HepG2 (cell line): ENCODE data around the gene TMEM132D. TPM values are rescaled to one million over a fixed set of nuclear protein-coding genes. Genes with fewer than 3 reads are reported as not detected.

Experiments used
- ATAC-seq: fragments of 200-7000 bp; cut with Tn5 transposase; 3 replicates; pipeline ENCODE4 v1.9.1; 2020; ENCODE audit warnings: mild to moderate bottlenecking, moderate library complexity
- BruUV-seq: library from RNA; stranded (reverse); fragments of 400-500 nt; replicated peaks from 2 replicates; lab custom pipeline; 2021; lab: Mats Ljungman, UMichigan
- CTCF ChIA-PET: fragments of 300-600 bp; formaldehyde crosslinking; extraction: SDS; loops from one replicate; lab custom pipeline; 2021; ENCODE audit warnings: low total read pairs, inconsistent platforms, low intra/inter-chr PET ratio; lab: Yijun Ruan, JAX
- POLR2A ChIA-PET: fragments of 350-600 bp; sonication (Branson Sonifier 250); formaldehyde crosslinking; loops from one replicate; lab custom pipeline; 2020; ENCODE audit warnings: antibody characterized with exemption, inconsistent platforms; lab: Yijun Ruan, JAX
- DNase-seq: peaks from one replicate; pipeline ENCODE4 v3.0.0-alpha.2; 2015; ENCODE audit warnings: low spot score
- FAIRE-seq: peaks from 3 replicates; lab custom pipeline; 2011; peaks lifted over from hg19 to GRCh38; lab: Jason Lieb, UNC
- H2AFZ ChIP-seq: one replicate; pipeline ENCODE4 v1.6.1; 2011; ENCODE audit warnings: low read length, inconsistent platforms
- H3K27ac ChIP-seq: fragments of 300-600 bp; 3 replicates; pipeline ENCODE4 v1.8.0; 2011; ENCODE audit warnings: mixed run types, mild to moderate bottlenecking, mixed read lengths, low read length, inconsistent platforms; ENCODE audit not compliant: insufficient read depth; ENCODE audit errors: extremely low read length
- H3K27me3 ChIP-seq, 2 experiments: fragments of 200-600 bp in 1 of 2; 2 replicates in 1 of 2; 3 replicates in 1 of 2; pipeline versions ENCODE4 v1.6.0 to v1.8.0; 2011; ENCODE audit warnings: low read length in 2 of 2, mild to moderate bottlenecking in 2 of 2, moderate library complexity in 2 of 2, inconsistent platforms in 1 of 2; ENCODE audit not compliant: insufficient read depth in 2 of 2, control insufficient read depth in 1 of 2
- H3K36me3 ChIP-seq, 2 experiments: fragments of 200-600 bp in 1 of 2; replicated peaks in 1 of 2; 2 replicates in 1 of 2; 3 replicates in 1 of 2; pipeline versions ENCODE4 v1.5.1 to v1.8.0; 2011; ENCODE audit warnings: low read length in 2 of 2, inconsistent platforms in 1 of 2; ENCODE audit not compliant: insufficient read depth in 2 of 2, control insufficient read depth in 1 of 2
- H3K4me1 ChIP-seq: 2 replicates; pipeline ENCODE4 v1.5.1; 2012; ENCODE audit warnings: low read length, inconsistent platforms; ENCODE audit not compliant: insufficient read depth
- H3K4me2 ChIP-seq: 2 replicates; pipeline ENCODE4 v1.6.0; 2011; ENCODE audit warnings: low read depth, low read length, inconsistent platforms
- H3K4me3 ChIP-seq, 3 experiments: fragments of 200-600 bp in 1 of 3; sonication (generic), shearing (Covaris generic) in 1 of 3; replicated peaks in 1 of 3; 2 replicates each; pipeline ENCODE4 v1.5.1; 2011 to 2016; ENCODE audit warnings: low read length in 3 of 3, inconsistent platforms in 2 of 3, low read depth in 2 of 3, mild to moderate bottlenecking in 2 of 3, control low read depth in 1 of 3, mixed read lengths in 1 of 3; ENCODE audit not compliant: insufficient read depth in 1 of 3
- H3K79me2 ChIP-seq: one replicate; pipeline ENCODE4 v1.6.1; 2011; ENCODE audit warnings: low read length, inconsistent platforms; ENCODE audit not compliant: insufficient read depth
- H3K9ac ChIP-seq: 2 replicates; pipeline ENCODE4 v1.6.0; 2011; ENCODE audit warnings: mild to moderate bottlenecking, low read depth, low read length, inconsistent platforms; ENCODE audit not compliant: insufficient read depth
- H3K9me3 ChIP-seq: 2 replicates; pipeline ENCODE4 v1.5.1; 2012; ENCODE audit warnings: mild to moderate bottlenecking, low read length
- H4K20me1 ChIP-seq: 2 replicates; pipeline ENCODE4 v1.6.0; 2011; ENCODE audit warnings: inconsistent platforms, mild to moderate bottlenecking, low read length, moderate library complexity; ENCODE audit not compliant: insufficient read depth
- BCL3 ChIP-seq: sonication (generic); formaldehyde crosslinking; IDR thresholded peaks from 2 replicates; pipeline ENCODE4 v1.5.1; 2020; ENCODE audit warnings: mild to moderate bottlenecking, missing genetic modification reagents, moderate library complexity
- CBX5 ChIP-seq: sonication (generic); formaldehyde crosslinking; IDR thresholded peaks from 2 replicates; pipeline ENCODE4 v1.4.0; 2020; ENCODE audit warnings: missing genetic modification reagents, borderline replicate concordance
- DNMT3B ChIP-seq: conservative IDR thresholded peaks from 2 replicates; pipeline ENCODE4 v1.6.1; 2016; ENCODE audit warnings: missing biosample characterization, control low read depth
- ETV5 ChIP-seq: IDR thresholded peaks from 2 replicates; pipeline ENCODE4 v1.6.1; 2018; ENCODE audit warnings: missing biosample characterization, missing genetic modification reagents, inconsistent platforms, borderline replicate concordance
- GATAD2A ChIP-seq: IDR thresholded peaks from 2 replicates; pipeline ENCODE4 v1.6.1; 2016
- KLF16 ChIP-seq, 2 experiments: sonication (generic) in 1 of 2; formaldehyde crosslinking in 1 of 2; IDR thresholded peaks; 2 replicates each; pipeline versions ENCODE4 v1.6.1 to v1.8.0; 2016 to 2023; ENCODE audit warnings: missing genetic modification reagents in 2 of 2, missing compliant biosample characterization in 1 of 2
- KLF9 ChIP-seq: IDR thresholded peaks from 2 replicates; pipeline ENCODE4 v1.6.1; 2016; ENCODE audit warnings: low read depth
- SOX6 ChIP-seq, 2 experiments: fragments of 450-650 bp in 1 of 2; sonication (generic) in 1 of 2; formaldehyde crosslinking in 1 of 2; IDR thresholded peaks; 2 replicates each; pipeline versions ENCODE4 v1.4.0 to v1.6.1; 2017 to 2020; ENCODE audit warnings: antibody characterized with exemption in 1 of 2, mild to moderate bottlenecking in 1 of 2, missing genetic modification reagents in 1 of 2
- TBL1XR1 ChIP-seq: fragments of 150-350 bp; IDR thresholded peaks from 2 replicates; pipeline ENCODE4 v1.6.1; 2014; ENCODE audit warnings: borderline replicate concordance, low read length; ENCODE audit not compliant: partially characterized antibody
- ZBTB21 ChIP-seq: sonication (generic); formaldehyde crosslinking; IDR thresholded peaks from 2 replicates; pipeline ENCODE4 v1.4.0; 2020; ENCODE audit warnings: missing genetic modification reagents
- ZBTB26 ChIP-seq: IDR thresholded peaks from 2 replicates; pipeline ENCODE4 v1.6.1; 2016; ENCODE audit warnings: missing compliant biosample characterization, missing genetic modification reagents, borderline replicate concordance
- ZFP90 ChIP-seq: sonication (generic); formaldehyde crosslinking; IDR thresholded peaks from 2 replicates; pipeline ENCODE4 v1.8.0; 2022; ENCODE audit warnings: missing genetic modification reagents, mild to moderate bottlenecking, inconsistent platforms, borderline replicate concordance
- ZNF251 ChIP-seq: sonication (generic); formaldehyde crosslinking; IDR thresholded peaks from 2 replicates; pipeline ENCODE4 v1.9.0; 2021; ENCODE audit warnings: mild to moderate bottlenecking, missing genetic modification reagents
- ZNF691 ChIP-seq: sonication (generic); formaldehyde crosslinking; IDR thresholded peaks from 2 replicates; pipeline ENCODE4 v1.4.0; 2020; ENCODE audit warnings: missing genetic modification reagents, low read depth, mild to moderate bottlenecking, borderline replicate concordance
- ZNF746 ChIP-seq: sonication (generic); formaldehyde crosslinking; IDR thresholded peaks from 2 replicates; pipeline ENCODE4 v1.8.0; 2022; ENCODE audit warnings: mild to moderate bottlenecking, missing genetic modification reagents
- ZNF839 ChIP-seq: sonication (generic); formaldehyde crosslinking; IDR thresholded peaks from 2 replicates; pipeline ENCODE4 v1.4.0; 2020; ENCODE audit warnings: missing genetic modification reagents, mild to moderate bottlenecking, borderline replicate concordance
- WGBS: methylation state at CpG from one replicate; pipeline ENCODE4 v1.1.6; 2017; ENCODE audit warnings: low lambda C conversion rate; 5-methylcytosine and 5-hydroxymethylcytosine counted together
- in situ Hi-C: cut with HindIII; loops from 2 replicates; pipeline ENCODE4 v1.10.0; 2017; ENCODE audit warnings: low pct_unique_long_range_greater_than_20kb; ENCODE audit not compliant: extremely low pct_ligation_motif_present
- intact Hi-C: fragments of 100-400 bp; cut with micrococcal nuclease; formaldehyde crosslinking; loops from one replicate; pipeline ENCODE4 v1.10.0; 2022; ENCODE audit not compliant: unreplicated experiment
- polyA plus RNA-seq, 8 experiments: library from polyadenylated mRNA; depleted of rRNA in 3 of 8; stranded (reverse) in 7 of 8; unstranded in 1 of 8; fragments of >200 nt; fragmentation: Illumina TruSeq in 4 of 8; extraction: Trizol in 4 of 8; gene quantifications; 2 replicates each; pipeline versions ENCODE4 v1.2.1 to v1.2.3, GENCODE V29; 2011 to 2016; ENCODE audit warnings: low read depth in 4 of 8, missing spikeins in 1 of 8, mixed read lengths in 1 of 8; ENCODE audit not compliant: insufficient read depth in 1 of 8
- total RNA-seq, 5 experiments: library from RNA; depleted of rRNA; stranded (reverse); fragments of >200 nt; fragmentation: Illumina TruSeq; extraction: Trizol; gene quantifications; 2 replicates each; pipeline ENCODE4 v1.2.3, GENCODE V29; 2016; ENCODE audit warnings: low read depth in 1 of 5

The TMEM132D gene
- total and polyA plus RNA-seq, 2 of the 13 experiments (the other 11 are each of a cell fraction or from before 2014, with no cell fraction given) = not detected

GRCh38 chr12:129706716-129707115, 197.1 kb downstream of the TMEM132D start:
- FAIRE-seq = no peak
- no peak overlapping the region for H3K27ac ChIP-seq
- intact Hi-C loops (no loop called here), in situ Hi-C loops (no loop called here)
- no peak for ATAC-seq
- no peak overlapping the region for H3K9ac ChIP-seq
- H3K9me3 ChIP-seq = peaks cover 37% of the 10 kb centered on the region
- H3K36me3 ChIP-seq = no peaks in the 10 kb centered on the region
- 0 out of 2 replicates have a peak, but pooled peaks have one; percentile 36 for TF ChIP-seq ZFP90 (CRISPR knock-in tag)
- no peak for TF ChIP-seq CBX5 (CRISPR knock-in tag)
- H2AFZ ChIP-seq = no peak overlapping the region
- DNase-seq = no peak
- H3K27me3 ChIP-seq = no peaks in the 10 kb centered on the region
- no peaks in the 10 kb centered on the region for H4K20me1 ChIP-seq
- no TSS peak for BruUV-seq
- H3K79me2 ChIP-seq = no peaks in the 10 kb centered on the region
- H3K4me3 ChIP-seq = no peak overlapping the region
- WGBS = 1% methylated on average over 2 of the region's 2 CpGs
- POLR2A ChIA-PET = no interaction called here
- H3K4me2 ChIP-seq = no peak overlapping the region
- H3K4me1 ChIP-seq = no peaks in the 10 kb centered on the region
- CTCF ChIA-PET = no interaction called here

- no peak overlapping the region for H2AFZ ChIP-seq
- H3K4me2 ChIP-seq = no peak overlapping the region
- no peak overlapping the region for H3K4me3 ChIP-seq
- H3K27ac ChIP-seq = no peak overlapping the region
- DNase-seq (no peak), FAIRE-seq (no peak), ATAC-seq (no peak)
- H3K4me1 ChIP-seq = no peaks in the 10 kb centered on the region
- WGBS = 12% methylated on average over 8 of the region's 11 CpGs
- peaks cover 42% of the 10 kb centered on the region for H3K9me3 ChIP-seq
- no peak overlapping the region for H3K9ac ChIP-seq
- no peaks in the 10 kb centered on the region for H4K20me1 ChIP-seq
- in situ Hi-C loops (no loop called here), intact Hi-C loops (no loop called here)
- no peaks in the 10 kb centered on the region for H3K36me3 ChIP-seq
- no peaks in the 10 kb centered on the region for H3K27me3 ChIP-seq
- H3K79me2 ChIP-seq = no peaks in the 10 kb centered on the region
- CTCF ChIA-PET = no interaction called here
- POLR2A ChIA-PET = no interaction called here
- BruUV-seq = no TSS peak
- no peak for TF ChIP-seq ETV5 (CRISPR knock-in tag)
- TF ChIP-seq ZNF691 (CRISPR knock-in tag) = no peak
- TF ChIP-seq GATAD2A (CRISPR knock-in tag) = no peak
- no peak for TF ChIP-seq TBL1XR1
- TF ChIP-seq SOX6 (IDR thresholded peaks at IDR 0.05) = no peak
- no peak for TF ChIP-seq SOX6 (CRISPR knock-in tag; IDR thresholded peaks at IDR 0.05)
- TF ChIP-seq KLF9 (CRISPR knock-in tag) = no peak
- TF ChIP-seq ZBTB21 (CRISPR knock-in tag) = no peak
- TF ChIP-seq KLF16 (CRISPR knock-in tag; IDR thresholded peaks at IDR 0.05) = no peak
- no peak for TF ChIP-seq ZBTB26 (CRISPR knock-in tag)
- no peak for TF ChIP-seq ZNF251
- no peak for TF ChIP-seq ZNF746 (CRISPR knock-in tag)
- no peak for TF ChIP-seq DNMT3B (CRISPR knock-in tag)
- no peak for TF ChIP-seq BCL3 (CRISPR knock-in tag)
- no peak for TF ChIP-seq ZNF839
Observed at GRCh38 chr12:129704232-129704830, 199.5 kb downstream of the TMEM132D start.
